Lower lobe of right lung (tissue), 2 donors: ENCODE data around the gene XPO6. TPM values are rescaled to one million over a fixed set of nuclear protein-coding genes. Genes with fewer than 3 reads are reported as not detected.

Experiments used
- ATAC-seq, 2 donors: fragments of 200-7000 bp; cut with Tn5 transposase; one replicate each; pipeline ENCODE4 v1.9.1; 2020 to 2022; ENCODE audit warnings: mild to moderate bottlenecking in 2 of 2, moderate library complexity in 2 of 2
- DNase-seq: peaks from one replicate; pipeline ENCODE4 v3.0.0-alpha.2; 2020
- H3K27ac ChIP-seq: fragments of 200-600 bp; one replicate; pipeline ENCODE4 v1.8.0; 2022
- H3K27me3 ChIP-seq: fragments of 200-600 bp; one replicate; pipeline ENCODE4 v1.8.0; 2022; ENCODE audit warnings: low read depth
- H3K36me3 ChIP-seq: fragments of 200-600 bp; one replicate; pipeline ENCODE4 v1.8.0; 2022; ENCODE audit warnings: mild to moderate bottlenecking
- H3K4me1 ChIP-seq: fragments of 200-600 bp; one replicate; pipeline ENCODE4 v1.8.0; 2022
- H3K4me3 ChIP-seq: fragments of 200-600 bp; one replicate; pipeline ENCODE4 v1.8.0; 2022; ENCODE audit warnings: mild to moderate bottlenecking
- H3K9me3 ChIP-seq: fragments of 200-600 bp; one replicate; pipeline ENCODE4 v1.8.0; 2022
- CTCF ChIP-seq: fragments of 200-600 bp; IDR thresholded peaks from one replicate; pipeline ENCODE4 v1.8.0; 2022; ENCODE audit warnings: antibody characterized with exemption, mild to moderate bottlenecking
- intact Hi-C: fragments of 100-400 bp; cut with DNase I; formaldehyde crosslinking; loops from one replicate; pipeline ENCODE4 v1.11.0; 2022
- total RNA-seq: library from RNA; stranded (reverse); fragmentation: NEBNext Ultra II Directional; extraction: Animal tissue kit (Norgen Biotek cat#: 25700); gene quantifications from one replicate; pipeline ENCODE4 v1.2.1, GENCODE V29; 2021
- donor health status: DM: no; HTN: yes; CAD: no; lungs with severe emphysema.

XPO6 gene
- total RNA-seq, 1 donor from 2014 or later: 106 TPM

- ATAC-seq: no peak
- Histone ChIP-seq H3K4me1 (peaks cover 18% of the 10 kb centered on the region), H3K27me3 (no peaks in the 10 kb centered on the region), H3K36me3 (peaks cover 53% of the 10 kb centered on the region), H3K27ac (no peak overlapping the region), H3K4me3 (no peak overlapping the region), H3K9me3 (no peaks in the 10 kb centered on the region)
- intact Hi-C loops: no loop called here
- no peak for DNase-seq
- no peak for TF ChIP-seq CTCF
These were observed 36.0 kb downstream of the XPO6 start for GRCh38 chr16:28175715-28176114.

- Histone ChIP-seq H3K27ac (no peak overlapping the region), H3K9me3 (no peaks in the 10 kb centered on the region), H3K36me3 (peaks cover 75% of the 10 kb centered on the region), H3K27me3 (no peaks in the 10 kb centered on the region), H3K4me3 (no peak overlapping the region), H3K4me1 (peaks cover 6% of the 10 kb centered on the region)
- DNase-seq (no peak), ATAC-seq (peak; percentile 49 to 76)
- intact Hi-C loops: no loop called here
- no peak for TF ChIP-seq CTCF
These were observed 39.4 kb downstream of the XPO6 start for GRCh38 chr16:28172336-28172735.

- Histone ChIP-seq H3K27ac (no peak overlapping the region), H3K4me1 (peaks cover 6% of the 10 kb centered on the region), H3K36me3 (peaks cover 76% of the 10 kb centered on the region), H3K9me3 (no peaks in the 10 kb centered on the region), H3K4me3 (no peak overlapping the region), H3K27me3 (no peaks in the 10 kb centered on the region)
- TF ChIP-seq CTCF: no peak
- ATAC-seq (no peak), DNase-seq (no peak)
- intact Hi-C loops: no loop called here
These were observed 39.9 kb downstream of the XPO6 start for GRCh38 chr16:28171816-28172215.

- Histone ChIP-seq H3K27me3 (no peaks in the 10 kb centered on the region), H3K4me3 (no peak overlapping the region), H3K36me3 (peaks cover 77% of the 10 kb centered on the region), H3K9me3 (no peaks in the 10 kb centered on the region), H3K27ac (no peak overlapping the region), H3K4me1 (peaks cover 5% of the 10 kb centered on the region)
- TF ChIP-seq CTCF: no peak
- ATAC-seq (no peak), DNase-seq (no peak)
- intact Hi-C loops: no loop called here
These were observed 42.7 kb downstream of the XPO6 start for GRCh38 chr16:28168991-28169554.

- no peak for TF ChIP-seq CTCF
- peaks cover 19% of the 10 kb centered on the region for H3K4me1 ChIP-seq
- H3K9me3 ChIP-seq: no peaks in the 10 kb centered on the region
- peaks cover 65% of the 10 kb centered on the region for H3K36me3 ChIP-seq
- H3K27me3 ChIP-seq: no peaks in the 10 kb centered on the region
- DNase-seq: no peak
- ATAC-seq: no peak
- no peak overlapping the region for H3K27ac ChIP-seq
- intact Hi-C loops: no loop called here
- H3K4me3 ChIP-seq: no peak overlapping the region
These were observed 44.0 kb downstream of the XPO6 start for GRCh38 chr16:28167730-28168129.
